ENCODE data around the gene LCNL1. TPM values are rescaled to one million over a fixed set of nuclear protein-coding genes. Genes with fewer than 3 reads are reported as not detected.

Gene LCNL1
- total and polyA plus RNA-seq, 4 donors = 0.01 to 0.08 TPM; not detected in 2

- WGBS = 86% methylated on average over 60 of the region's 60 CpGs
- peaks cover 21 to 75% (median 45%) of the 10 kb centered on the region in 4 donors for H3K4me1 ChIP-seq (ENCODE audit: control insufficient read depth in 4 of 4, insufficient read depth in 4 of 4, low read length in 3 of 4)
- H3K27me3 ChIP-seq (ENCODE audit: control insufficient read depth in 4 of 4, insufficient read depth in 4 of 4, low read length in 3 of 4) = no peaks in the 10 kb centered on the region
- H3K4me3 ChIP-seq (ENCODE audit: low read depth in 1 of 3, low read length in 3 of 3) = no peak overlapping the region
- no peak for DNase-seq (ENCODE audit: low spot score)
- H3K27ac ChIP-seq (ENCODE audit: low read depth in 1 of 2, low read length in 2 of 2) = peak overlapping the region; percentile 8 to 82
- H3K9me3 ChIP-seq (ENCODE audit: control insufficient read depth in 4 of 4, low read length in 3 of 4) = no peaks in the 10 kb centered on the region
- H3K9ac ChIP-seq (ENCODE audit: low read depth in 1 of 2, low read length in 2 of 2) = no peak overlapping the region
- TF ChIP-seq, protein P1, sequence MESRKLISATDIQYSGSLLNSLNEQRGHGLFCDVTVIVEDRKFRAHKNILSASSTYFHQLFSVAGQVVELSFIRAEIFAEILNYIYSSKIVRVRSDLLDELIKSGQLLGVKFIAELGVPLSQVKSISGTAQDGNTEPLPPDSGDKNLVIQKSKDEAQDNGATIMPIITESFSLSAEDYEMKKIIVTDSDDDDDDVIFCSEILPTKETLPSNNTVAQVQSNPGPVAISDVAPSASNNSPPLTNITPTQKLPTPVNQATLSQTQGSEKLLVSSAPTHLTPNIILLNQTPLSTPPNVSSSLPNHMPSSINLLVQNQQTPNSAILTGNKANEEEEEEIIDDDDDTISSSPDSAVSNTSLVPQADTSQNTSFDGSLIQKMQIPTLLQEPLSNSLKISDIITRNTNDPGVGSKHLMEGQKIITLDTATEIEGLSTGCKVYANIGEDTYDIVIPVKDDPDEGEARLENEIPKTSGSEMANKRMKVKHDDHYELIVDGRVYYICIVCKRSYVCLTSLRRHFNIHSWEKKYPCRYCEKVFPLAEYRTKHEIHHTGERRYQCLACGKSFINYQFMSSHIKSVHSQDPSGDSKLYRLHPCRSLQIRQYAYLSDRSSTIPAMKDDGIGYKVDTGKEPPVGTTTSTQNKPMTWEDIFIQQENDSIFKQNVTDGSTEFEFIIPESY (IDR thresholded peaks at IDR 0.05) = no peak
- TF ChIP-seq YY1 (IDR thresholded peaks at IDR 0.05) = no peak
- no peak for TF ChIP-seq SP1 (IDR thresholded peaks at IDR 0.05)
- no peak for TF ChIP-seq HNF4G (IDR thresholded peaks at IDR 0.05)
- no peak for TF ChIP-seq RXRA (IDR thresholded peaks at IDR 0.05)
- TF ChIP-seq RAD21 (IDR thresholded peaks at IDR 0.05) = no peak
- no peak for TF ChIP-seq FOXA2 (IDR thresholded peaks at IDR 0.05)
- no peak for TF ChIP-seq JUND (IDR thresholded peaks at IDR 0.05)
- peaks cover 0 to 14% (median 9%) of the 10 kb centered on the region in 4 donors for H3K36me3 ChIP-seq (ENCODE audit: control insufficient read depth in 4 of 4, insufficient read depth in 3 of 4, low read depth in 1 of 4, low read length in 3 of 4)
Measured at GRCh38 chr9:136942112-136942880, 40.5 kb upstream of the LCNL1 start.

DNA sequence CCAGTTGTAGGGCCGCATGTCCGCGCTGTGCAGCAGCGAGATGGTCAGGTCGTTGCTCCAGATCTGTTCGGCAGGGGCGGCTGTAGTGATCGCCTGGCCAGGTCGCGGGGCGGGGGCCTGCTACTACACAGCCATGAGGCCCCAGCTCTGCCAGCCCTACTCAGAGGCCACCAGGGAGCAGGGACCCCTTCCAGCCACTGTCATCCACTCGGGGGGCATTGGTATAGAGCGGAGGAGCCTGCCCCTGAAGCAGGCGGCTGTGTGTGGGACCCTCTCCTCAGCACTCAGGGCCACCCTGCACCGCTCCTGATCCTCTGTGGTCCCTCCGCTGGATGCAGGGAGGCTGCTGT, 39.9 kb upstream of the LCNL1 start:
- Histone ChIP-seq H3K27me3 (ENCODE audit: control insufficient read depth in 4 of 4, insufficient read depth in 4 of 4, low read length in 3 of 4) (no peaks in the 10 kb centered on the region), H3K9ac (ENCODE audit: low read depth in 1 of 2, low read length in 2 of 2) (no peak overlapping the region), H3K36me3 (ENCODE audit: control insufficient read depth in 4 of 4, insufficient read depth in 3 of 4, low read depth in 1 of 4, low read length in 3 of 4) (peaks cover 0 to 14% (median 9%) of the 10 kb centered on the region in 4 donors), H3K9me3 (ENCODE audit: control insufficient read depth in 4 of 4, low read length in 3 of 4) (no peaks in the 10 kb centered on the region), H3K4me3 (ENCODE audit: low read depth in 1 of 3, low read length in 3 of 3) (peak overlapping the region in 1 of 3 donors; percentile 91), H3K4me1 (ENCODE audit: control insufficient read depth in 4 of 4, insufficient read depth in 4 of 4, low read length in 3 of 4) (peaks cover 21 to 75% (median 48%) of the 10 kb centered on the region in 4 donors), H3K27ac (ENCODE audit: low read depth in 1 of 2, low read length in 2 of 2) (peak overlapping the region; percentile 9 to 82)
- DNase-seq (ENCODE audit: low spot score) = no peak
- TF ChIP-seq, protein P2, sequence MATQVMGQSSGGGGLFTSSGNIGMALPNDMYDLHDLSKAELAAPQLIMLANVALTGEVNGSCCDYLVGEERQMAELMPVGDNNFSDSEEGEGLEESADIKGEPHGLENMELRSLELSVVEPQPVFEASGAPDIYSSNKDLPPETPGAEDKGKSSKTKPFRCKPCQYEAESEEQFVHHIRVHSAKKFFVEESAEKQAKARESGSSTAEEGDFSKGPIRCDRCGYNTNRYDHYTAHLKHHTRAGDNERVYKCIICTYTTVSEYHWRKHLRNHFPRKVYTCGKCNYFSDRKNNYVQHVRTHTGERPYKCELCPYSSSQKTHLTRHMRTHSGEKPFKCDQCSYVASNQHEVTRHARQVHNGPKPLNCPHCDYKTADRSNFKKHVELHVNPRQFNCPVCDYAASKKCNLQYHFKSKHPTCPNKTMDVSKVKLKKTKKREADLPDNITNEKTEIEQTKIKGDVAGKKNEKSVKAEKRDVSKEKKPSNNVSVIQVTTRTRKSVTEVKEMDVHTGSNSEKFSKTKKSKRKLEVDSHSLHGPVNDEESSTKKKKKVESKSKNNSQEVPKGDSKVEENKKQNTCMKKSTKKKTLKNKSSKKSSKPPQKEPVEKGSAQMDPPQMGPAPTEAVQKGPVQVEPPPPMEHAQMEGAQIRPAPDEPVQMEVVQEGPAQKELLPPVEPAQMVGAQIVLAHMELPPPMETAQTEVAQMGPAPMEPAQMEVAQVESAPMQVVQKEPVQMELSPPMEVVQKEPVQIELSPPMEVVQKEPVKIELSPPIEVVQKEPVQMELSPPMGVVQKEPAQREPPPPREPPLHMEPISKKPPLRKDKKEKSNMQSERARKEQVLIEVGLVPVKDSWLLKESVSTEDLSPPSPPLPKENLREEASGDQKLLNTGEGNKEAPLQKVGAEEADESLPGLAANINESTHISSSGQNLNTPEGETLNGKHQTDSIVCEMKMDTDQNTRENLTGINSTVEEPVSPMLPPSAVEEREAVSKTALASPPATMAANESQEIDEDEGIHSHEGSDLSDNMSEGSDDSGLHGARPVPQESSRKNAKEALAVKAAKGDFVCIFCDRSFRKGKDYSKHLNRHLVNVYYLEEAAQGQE (IDR thresholded peaks at IDR 0.05) = no peak
- TF ChIP-seq FOXA1 (IDR thresholded peaks at IDR 0.05) (no peak), FOXA2 (IDR thresholded peaks at IDR 0.05) (no peak)
- WGBS = 76% methylated on average over 16 of the region's 16 CpGs
